GM18951 (cell line): ENCODE results near the gene SVEP1.

Experiments
- POLR2A ChIP-seq: IDR thresholded peaks from 4 replicates; pipeline ENCODE4 v1.6.1; 2011; ENCODE audit warnings: mild to moderate bottlenecking; ENCODE audit not compliant: insufficient read length, insufficient read depth; ENCODE audit errors: extremely low read depth
- in situ Hi-C: fragments of 300-500 bp; cut with MboI; formaldehyde crosslinking; loops from one replicate; pipeline ENCODE4 v1.12.0; 2022; ENCODE audit warnings: low sequenced_read_pairs, mixed read lengths, inconsistent platforms; ENCODE audit not compliant: unreplicated experiment

Gene SVEP1

DNA sequence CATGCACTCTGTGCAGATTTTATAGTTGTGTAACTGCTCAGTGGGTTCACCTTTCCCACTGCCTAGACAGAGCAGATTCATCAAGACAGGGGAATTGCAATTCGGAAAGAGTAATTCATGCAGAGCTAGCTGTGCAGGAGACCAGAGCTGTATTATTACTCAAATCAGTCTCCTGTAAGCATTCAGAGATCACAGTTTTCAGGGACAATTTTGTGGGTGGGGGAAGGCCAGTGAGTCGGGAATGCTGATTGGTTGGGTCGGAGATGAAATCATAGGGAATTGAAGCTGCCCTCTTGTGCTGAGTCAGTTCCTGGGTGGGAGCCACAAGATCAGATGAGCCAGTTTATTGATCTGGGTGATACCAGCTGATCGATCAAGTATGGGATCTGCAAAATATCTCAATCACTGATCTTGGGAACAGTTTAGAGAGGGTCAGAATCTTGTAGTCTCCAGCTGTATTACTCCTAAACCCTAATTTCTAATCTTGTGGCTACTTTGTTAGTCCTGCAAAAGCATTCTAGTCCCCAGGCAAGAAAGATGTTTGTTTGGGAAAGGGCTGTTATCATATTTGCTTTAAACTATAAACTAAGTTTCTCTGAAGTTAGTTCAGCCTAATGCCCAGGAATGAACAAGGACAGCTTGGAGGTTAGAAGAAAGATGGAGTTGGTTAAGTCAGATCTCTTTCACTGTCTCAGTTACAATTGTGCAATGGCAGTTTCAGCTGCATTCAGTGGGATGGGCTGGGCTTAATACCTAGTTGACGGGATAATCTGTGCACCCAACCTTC lies 12.7 kb upstream of the SVEP1 start:
- no peak for TF ChIP-seq POLR2A
- in situ Hi-C loops = no loop called here

DNA sequence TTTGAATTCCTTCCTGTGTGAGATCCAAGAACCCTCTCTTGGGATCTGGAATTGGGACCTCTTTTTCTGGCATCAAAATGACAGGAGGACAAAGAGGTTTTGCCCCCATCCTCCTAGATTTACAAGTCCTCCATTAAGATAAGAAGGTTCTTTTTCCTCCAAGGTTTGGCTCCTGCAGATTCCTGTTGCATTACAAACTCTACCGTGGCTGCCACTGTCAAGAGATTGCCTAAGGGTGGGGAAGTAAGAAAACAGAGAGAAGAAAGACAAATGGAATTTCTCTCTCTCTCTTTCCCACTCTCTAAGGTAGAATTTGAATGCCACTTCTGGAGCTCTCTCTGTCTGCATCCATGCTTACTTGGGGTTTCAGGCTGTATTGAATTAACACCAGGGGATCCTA lies 12.0 kb upstream of the SVEP1 start:
- in situ Hi-C loops = no loop called here
- no peak for TF ChIP-seq POLR2A

DNA sequence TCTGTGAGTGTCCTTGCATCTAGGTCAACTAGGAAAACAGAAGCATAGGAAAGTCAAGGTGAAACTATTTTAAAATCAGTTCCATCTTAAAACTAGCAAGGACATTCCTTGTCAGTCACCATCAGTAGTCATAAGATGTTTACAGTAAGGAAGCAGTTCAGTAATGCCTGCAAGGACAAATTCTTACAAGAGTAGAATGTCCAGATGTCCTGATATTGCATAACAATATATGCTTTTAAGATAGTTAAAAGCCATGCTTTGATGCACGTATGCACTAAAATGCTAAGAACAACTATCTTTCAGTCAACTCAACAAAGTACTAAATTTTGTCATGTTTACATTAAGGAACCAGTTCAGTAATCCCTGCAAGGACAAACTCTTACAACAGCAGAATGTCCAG lies 11.3 kb upstream of the SVEP1 start:
- in situ Hi-C loops = no loop called here
- no peak for TF ChIP-seq POLR2A

DNA sequence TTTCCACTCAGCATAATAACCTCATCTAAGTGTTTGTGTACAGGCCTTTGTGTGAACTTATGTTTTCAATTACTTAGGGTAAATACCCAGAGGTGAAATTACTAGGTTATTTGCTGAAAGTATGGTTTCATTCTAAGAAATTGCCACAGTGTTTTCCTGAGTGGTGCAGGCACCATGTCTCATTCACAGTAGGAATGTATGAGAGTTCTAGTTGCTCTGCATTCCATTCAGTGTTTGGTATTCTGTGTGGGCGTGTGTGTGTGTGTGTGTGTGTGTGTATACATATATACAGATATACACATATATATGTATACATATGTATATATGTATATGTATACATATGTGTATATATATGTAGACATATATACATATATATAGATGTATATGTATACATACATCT lies 8.8 kb upstream of the SVEP1 start:
- in situ Hi-C loops = no loop called here
- no peak for TF ChIP-seq POLR2A

DNA sequence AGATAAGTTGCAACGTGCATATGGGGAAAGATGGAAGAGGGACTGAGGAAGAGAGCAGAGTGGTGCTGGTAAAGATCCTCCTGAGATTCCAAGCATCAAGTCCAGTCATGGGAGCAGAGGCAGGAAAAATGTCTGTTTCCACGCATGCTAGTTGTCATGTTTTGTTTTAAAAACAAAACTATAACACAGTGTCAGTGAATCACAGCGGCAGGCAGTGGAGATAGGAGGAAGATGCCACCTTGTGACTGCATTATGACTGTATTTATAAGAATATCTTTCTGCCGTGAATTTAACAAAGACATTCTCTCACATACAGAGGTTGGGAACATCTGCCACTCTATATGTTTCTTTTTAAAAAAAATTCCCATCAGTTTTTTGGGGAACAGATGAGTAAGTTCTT lies 3.7 kb upstream of the SVEP1 start:
- no peak for TF ChIP-seq POLR2A
- in situ Hi-C loops = no loop called here

DNA sequence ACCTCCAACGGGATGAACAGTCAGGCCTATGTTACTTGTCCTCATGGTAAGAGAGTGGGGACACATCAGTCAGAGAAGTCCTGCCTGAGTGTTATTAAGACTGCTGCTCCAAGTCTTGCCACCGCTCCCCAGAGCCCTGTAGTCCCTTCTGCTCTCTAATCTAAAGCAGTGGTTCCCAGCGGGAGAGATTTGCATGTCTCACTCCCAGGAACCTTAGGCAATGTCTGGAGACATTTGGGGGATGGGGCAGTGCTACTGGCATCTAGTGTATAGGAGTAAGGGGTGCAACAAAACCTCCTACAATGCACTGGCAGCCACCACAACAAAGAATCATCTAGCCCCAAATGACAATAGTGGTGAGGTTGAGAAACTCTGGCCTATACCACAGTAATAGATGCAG lies 2.6 kb upstream of the SVEP1 start:
- no peak for TF ChIP-seq POLR2A

DNA sequence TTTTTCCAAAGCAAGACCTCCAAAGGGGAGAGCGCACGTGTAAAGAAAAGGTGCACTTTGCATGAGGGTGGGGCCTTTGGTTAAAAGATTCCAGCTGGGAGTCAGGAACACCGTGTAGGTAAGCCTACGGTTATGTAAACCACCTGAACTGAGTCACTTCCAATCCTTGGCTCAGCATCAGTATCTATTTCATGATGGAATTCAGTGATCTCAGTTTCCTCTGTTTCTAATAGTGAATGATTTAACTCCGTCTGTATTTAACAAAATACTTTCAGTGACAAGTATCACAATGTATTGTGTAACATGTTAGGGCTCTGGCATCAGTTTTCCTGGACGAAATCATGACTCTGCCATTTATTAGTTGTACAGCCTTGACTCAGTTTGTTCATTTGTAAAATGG lies 1.3 kb upstream of the SVEP1 start:
- in situ Hi-C loops = no loop called here
- TF ChIP-seq POLR2A = no peak

More for the DNA sequence above, 2.6 kb upstream of the SVEP1 start:
- in situ Hi-C loops = no loop called here

DNA sequence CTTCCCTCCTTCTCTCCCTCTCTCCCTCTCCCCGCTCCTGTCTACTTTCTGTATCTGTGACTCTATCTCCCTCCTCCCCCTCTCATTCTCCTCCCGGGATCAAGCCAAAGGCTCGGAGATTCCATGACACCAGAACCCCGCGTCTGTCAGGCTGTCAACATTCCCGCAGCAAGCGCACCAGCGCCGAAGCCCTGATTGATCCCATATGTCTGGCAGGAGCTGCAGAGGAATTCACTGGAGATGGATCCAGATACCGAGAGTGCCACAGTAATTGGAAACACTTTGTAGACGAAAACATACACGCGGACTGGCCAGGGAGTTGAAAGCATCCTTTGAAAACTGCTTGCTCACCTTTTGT lies 300 bp upstream of the SVEP1 start:
- TF ChIP-seq POLR2A = no peak
- in situ Hi-C loops = no loop called here

DNA sequence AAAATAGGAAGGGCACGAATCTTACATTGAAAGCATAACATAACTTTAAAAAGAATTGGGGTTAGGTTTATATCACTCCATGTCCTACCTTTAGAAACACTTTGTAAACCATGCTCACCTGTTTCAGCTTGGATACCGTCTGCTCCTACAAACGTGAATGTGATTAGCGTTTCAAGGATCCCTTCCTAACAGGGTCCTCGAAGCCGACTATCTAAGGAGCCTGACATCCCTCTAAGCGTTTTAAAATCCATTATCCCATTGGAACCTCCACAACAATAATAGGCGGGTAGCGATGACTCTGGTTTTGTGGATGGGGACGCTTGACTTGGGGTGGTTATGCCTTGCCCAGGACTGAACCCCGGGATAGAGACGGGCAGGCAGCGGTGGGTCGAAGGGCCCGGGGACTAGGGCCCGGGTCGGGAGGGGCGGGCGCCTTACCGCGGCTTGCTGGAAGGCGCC lies 937 bp downstream of the SVEP1 start:
- in situ Hi-C loops = no loop called here
- TF ChIP-seq POLR2A = no peak

DNA sequence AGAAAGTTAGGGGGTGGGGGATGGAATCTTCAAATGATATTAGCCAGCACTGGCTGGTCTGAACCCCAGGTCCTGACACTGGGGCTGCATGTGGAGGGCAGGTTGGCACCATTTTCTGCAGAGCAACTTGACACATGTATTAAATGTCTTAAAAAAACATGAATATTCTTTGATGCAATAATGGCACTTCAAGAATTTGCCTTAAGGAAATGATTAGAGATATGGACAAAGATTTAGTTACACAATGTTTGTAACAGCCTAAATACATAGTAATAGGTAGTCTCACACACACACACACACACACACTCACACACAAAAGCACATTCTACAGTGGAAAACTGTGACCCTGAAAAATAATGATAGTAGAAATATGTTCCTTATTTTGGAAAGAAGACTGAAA lies 3.6 kb downstream of the SVEP1 start:
- in situ Hi-C loops = no loop called here
- TF ChIP-seq POLR2A = no peak

DNA sequence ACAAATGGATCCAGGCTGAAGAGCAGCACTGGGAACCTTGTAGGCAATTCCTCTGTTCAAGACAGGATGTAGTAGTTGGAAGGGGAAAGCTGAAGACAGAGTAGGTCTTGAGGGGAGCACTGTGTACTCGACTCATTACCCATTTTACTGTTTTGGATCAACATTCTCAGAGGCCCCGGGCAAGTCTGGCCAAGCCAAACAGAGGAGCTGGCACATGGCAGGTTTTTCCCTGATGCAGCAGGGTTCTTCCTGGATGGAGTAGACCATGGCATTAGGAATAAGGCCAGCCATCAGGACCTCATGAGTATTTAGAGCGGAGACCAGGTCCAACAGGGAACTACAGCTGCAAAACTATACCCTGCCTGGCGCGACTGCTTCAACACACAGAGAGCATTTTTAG lies 4.4 kb downstream of the SVEP1 start:
- in situ Hi-C loops = no loop called here
- no peak for TF ChIP-seq POLR2A

DNA sequence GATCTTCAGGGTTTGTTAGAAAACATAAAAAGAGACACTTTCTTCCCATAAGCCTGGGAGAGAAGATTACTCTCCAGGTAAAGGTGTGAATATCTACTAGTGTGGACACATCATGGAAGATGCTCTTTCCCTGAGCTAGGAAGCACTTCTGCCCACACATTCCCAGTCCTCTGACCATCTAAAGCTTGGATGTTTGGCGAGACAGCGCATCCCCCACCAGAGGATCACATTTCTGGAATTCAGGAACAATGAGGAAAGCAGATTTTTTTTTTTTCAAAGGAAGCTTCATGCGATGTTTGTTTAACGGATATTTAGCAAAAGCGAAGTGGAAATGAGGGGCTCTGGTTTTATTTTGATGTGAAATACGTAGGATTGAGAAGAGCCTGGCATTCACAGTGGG lies 6.2 kb downstream of the SVEP1 start:
- in situ Hi-C loops = no loop called here
- no peak for TF ChIP-seq POLR2A

DNA sequence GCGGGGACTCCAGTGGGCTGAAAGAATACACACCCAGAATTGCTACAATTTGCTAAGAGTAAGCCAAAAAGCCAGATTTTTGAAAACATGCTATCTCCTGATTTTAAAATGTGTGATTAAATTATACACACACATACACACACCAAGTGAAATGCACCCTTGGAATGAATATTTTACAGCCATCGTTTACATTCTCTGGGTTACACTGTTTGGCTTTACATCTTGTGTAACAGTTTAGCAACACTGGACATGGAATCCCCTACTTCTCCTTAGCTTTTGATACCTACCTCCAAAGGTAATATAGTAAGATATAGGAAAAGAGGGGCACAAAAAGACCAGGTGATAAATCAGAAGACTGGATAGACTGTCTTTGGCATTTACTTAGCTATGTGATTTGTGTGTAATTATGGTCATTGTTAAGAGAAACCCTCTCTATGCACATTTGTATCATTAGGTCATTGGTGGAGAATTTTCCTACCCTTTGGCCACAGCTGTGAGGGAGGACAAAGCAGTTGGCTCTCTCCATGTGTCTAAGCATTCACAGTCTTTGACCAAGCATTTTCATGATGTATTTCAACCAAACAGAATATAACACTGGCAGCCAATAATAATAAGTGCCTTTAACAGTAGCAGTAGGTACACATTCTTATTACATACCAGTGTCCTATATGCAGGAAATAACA lies 7.6 kb downstream of the SVEP1 start:
- in situ Hi-C loops = no loop called here
- TF ChIP-seq POLR2A = no peak

DNA sequence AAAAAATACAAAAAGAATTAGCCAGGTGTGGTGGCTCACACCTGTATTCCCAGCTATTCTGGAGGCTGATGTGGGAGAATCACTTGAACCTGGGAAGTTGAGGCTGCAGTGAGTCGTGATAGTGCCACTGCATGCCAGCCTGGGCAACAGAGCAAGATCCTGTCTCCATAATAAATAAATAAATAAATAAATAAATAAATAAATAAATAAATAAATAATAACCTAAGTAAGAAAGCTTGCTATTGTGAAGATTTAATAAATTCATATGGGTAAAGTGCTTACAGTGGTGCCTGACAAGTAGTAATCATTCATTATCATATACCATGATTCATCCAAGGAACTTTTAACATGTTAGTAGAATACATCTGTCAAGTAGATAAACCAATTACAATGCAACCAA lies 13.4 kb downstream of the SVEP1 start:
- TF ChIP-seq POLR2A = no peak
- in situ Hi-C loops = no loop called here

DNA sequence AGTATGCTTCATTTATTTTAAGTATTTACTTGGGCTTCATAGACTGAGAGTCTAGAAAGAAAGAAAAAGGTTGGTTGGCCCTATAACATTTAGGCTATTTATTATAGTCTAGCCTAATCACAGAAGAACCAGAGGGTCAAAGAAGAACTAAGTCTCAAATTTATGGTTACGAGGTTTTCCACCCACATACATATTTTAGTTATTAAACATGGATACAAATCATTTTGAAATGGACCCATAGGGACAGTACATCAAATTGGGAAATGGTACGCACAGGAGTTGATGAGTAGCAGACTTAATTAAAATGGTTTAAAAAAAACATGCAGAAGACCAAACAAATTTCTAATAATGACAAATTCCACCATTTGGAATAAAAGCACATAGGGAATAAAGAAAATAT lies 17.7 kb downstream of the SVEP1 start:
- in situ Hi-C loops = no loop called here
- TF ChIP-seq POLR2A = no peak

DNA sequence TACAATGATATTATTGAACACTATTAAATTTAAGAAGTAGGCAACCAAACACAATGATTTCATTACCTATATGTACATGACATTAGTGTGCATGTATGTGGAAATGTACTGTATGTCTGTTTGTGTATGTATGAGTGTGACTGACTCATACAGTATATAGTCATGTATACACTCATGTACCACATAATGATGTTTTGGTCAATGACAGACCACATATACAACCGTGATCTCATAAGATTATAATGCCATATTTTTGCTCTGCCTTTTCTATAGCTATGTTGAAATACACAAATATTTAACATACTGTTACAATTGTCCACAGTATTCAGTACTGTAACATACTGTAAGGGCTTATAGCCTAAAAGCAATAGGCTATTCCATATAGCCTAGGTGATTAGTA lies 19.7 kb downstream of the SVEP1 start:
- no peak for TF ChIP-seq POLR2A

More for the DNA sequence above, 19.7 kb downstream of the SVEP1 start:
- in situ Hi-C loops = no loop called here
